SK-N-SH (cell line): ENCODE results near the gene GNB1L.

Experiments
- CTCF ChIP-seq: fragments of 200-600 bp; sonication (generic); IDR thresholded peaks from 2 replicates; pipeline ENCODE4 v1.6.1; 2017; ENCODE audit warnings: antibody characterized with exemption, mild to moderate bottlenecking, moderate library complexity
- EZH2phosphoT487 ChIP-seq: fragments of 200-600 bp; sonication (generic); IDR thresholded peaks from 2 replicates; pipeline ENCODE4 v1.6.1; 2017; ENCODE audit warnings: low read depth, mixed run types, mild to moderate bottlenecking, antibody characterized with exemption, moderate library complexity, borderline replicate concordance
- MAX ChIP-seq: IDR thresholded peaks from 2 replicates; pipeline ENCODE4 v1.4.0; 2012; ENCODE audit warnings: low read depth
- NRF1 ChIP-seq: IDR thresholded peaks from 2 replicates; pipeline ENCODE4 v1.6.1; 2012; ENCODE audit warnings: low read depth, mild to moderate bottlenecking, low read length
- POLR2AphosphoS5 ChIP-seq: IDR thresholded peaks from 2 replicates; pipeline ENCODE4 v1.6.1; 2012; ENCODE audit warnings: low read depth, low read length
- SMC3 ChIP-seq: IDR thresholded peaks from 2 replicates; pipeline ENCODE4 v1.6.1; 2012; ENCODE audit warnings: low read depth, low read length, improper control_type of control experiment
- TAF1 ChIP-seq: IDR thresholded peaks from 2 replicates; pipeline ENCODE4 v1.6.1; 2012; ENCODE audit warnings: low read depth, mild to moderate bottlenecking, low read length, moderate library complexity, borderline replicate concordance

- TF ChIP-seq SMC3 (no peak), CTCF (no peak), NRF1 (no peak), POLR2AphosphoS5 (no peak), EZH2phosphoT487 (no peak), MAX (no peak), TAF1 (no peak)
Measured at GRCh38 chr22:19793161-19793560, 61.5 kb downstream of the GNB1L start.
